Inferior parietal cortex (tissue), 1 donor: ENCODE results near the gene LDHA.

ENCODE experiments used
- DNase-seq: peaks from one replicate; pipeline ENCODE4 v3.0.0-alpha.2; 2016; ENCODE audit errors: extremely low spot score

The LDHA gene

DNA sequence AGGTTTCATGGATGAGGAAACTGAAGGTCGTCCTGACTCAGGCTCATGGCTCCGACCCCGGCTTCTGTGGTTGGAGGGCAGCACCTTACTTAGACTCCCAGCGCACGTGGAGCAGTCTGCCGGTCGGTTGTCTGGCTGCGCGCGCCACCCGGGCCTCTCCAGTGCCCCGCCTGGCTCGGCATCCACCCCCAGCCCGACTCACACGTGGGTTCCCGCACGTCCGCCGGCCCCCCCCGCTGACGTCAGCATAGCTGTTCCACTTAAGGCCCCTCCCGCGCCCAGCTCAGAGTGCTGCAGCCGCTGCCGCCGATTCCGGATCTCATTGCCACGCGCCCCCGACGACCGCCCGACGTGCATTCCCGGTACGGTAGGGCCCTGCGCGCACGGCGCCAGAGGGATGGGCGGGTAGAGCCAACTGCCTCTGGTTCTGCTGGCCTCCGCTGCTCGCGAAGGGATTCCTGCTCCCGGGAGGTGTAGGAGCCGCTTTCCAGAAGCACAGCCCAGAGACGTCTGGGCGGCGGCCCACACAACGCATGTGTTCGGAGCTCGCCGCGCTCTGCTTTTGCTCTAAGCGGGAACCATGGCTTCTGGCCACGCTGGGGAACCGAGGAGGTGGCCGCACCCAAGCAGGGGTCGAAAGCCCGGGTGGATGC lies at the start of gene LDHA:
Gene LDHA (plus strand): TSS at position 289 of the 653 bp plus-strand sequence. CDS start 2,280 bp downstream, outside the sequence.
- peak; percentile 78 for DNase-seq

DNA sequence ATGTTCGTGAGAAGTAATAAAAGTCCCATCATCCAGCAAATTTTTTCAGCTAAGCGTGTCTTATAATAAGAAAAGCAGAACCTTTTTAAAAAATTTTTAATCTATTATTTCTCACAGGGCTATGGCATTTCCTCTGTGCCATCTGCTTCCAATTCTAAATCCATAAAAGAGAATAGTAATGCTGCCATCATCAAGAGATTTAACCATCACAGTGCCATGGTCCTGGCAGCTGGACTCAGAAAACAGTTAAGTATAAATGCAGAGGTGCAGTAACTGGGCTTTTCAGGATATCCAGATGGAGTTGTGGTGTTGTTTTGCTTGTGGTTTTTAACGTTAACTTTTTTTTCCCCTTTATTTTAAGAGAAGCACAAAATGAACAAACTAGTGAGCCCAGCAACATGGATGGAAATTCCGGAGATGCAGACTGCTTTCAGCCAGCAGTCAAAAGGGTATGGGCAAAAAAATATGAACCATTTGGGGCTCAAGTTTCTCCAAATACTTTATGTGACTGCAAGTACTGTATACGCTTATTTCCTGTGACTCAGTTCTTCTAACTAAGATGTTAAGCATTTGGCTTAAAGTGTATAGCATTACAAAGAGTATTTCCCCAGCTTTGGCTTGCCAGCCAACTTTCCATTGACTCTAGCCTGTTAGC lies 46.8 kb upstream of the LDHA start:
- DNase-seq = no peak

DNA sequence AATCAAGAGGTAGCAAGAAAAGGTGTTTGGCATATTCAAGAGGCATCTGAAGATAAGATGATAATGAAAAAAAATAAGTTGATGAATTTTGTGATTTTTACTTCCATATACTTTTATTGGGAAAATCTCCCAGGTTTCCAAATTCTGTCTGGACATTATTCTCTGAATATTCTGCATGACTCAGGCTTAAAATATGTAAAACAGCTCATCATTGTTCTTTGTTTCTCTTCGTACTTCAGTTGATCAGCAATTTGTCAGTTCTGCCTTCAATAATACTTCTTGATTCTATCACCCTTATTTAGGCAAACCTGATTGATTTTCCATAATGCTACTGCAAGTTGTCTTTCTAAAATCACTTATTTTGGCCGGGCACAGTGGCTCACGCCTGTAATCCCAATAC lies 41.8 kb upstream of the LDHA start:
- no peak for DNase-seq

DNA sequence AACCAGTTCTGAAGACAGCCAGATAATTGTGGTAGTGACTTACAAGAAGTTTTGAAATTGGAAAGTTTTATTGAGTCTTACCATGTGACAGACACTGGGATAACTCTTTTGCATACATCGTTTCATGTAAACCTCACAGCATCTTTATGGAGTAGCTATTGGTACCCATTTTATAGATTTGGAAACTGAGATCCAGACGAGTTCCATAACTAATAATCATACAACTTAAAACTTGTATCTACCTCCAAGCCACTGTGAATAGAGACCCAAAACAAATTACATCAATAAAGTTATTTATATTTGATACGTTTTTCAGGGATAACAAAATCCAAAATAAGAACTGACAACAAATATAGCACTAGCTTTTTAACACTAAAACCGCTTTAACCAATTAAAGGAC lies 35.7 kb upstream of the LDHA start:
- DNase-seq = no peak

DNA sequence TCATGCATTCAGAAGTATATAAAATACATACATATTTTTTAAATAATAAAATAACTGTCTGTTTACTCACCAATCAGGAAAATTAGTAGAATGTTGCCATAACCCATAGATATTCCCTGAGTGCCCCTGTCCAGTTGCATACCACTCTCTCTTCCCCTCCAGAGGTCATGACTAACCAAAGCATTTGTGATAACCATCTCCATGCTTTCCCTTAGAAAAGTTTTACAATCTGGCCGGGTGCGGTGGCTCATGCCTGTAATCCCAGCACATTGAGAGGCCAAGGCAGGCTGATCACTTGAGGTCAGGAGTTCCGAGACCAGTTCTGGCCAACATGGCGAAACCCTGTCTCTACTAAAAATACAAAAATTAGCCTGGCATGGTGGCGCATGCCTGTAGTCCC lies 33.2 kb upstream of the LDHA start:
- DNase-seq = no peak

DNA sequence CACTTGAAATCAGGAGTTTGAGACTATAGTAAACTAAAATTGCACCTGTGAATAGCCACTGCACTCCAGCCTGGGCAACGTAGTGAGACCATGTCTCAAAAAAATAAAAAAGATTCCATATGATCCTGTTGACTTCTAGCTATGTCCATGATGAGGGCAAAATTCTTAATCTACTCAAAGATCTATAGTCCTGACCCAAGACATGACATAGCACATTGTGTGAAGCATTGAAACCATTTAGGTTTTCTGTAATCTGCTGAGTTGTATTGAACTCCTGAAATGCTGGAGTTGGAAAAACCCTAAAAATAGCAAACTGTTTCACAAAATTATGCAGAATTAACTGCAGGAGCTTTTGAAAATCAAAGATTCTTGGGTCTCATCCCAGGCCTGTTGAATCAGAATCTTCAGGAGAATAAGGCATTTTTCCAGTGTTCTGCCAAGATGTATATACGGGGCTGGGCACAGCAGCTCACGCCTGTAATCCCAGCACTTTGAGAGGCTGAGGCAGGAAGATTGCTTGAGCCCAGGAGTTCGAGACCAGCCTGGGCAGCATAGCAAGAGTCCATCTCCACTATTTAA lies 29.8 kb upstream of the LDHA start:
- DNase-seq = peak; percentile 37

DNA sequence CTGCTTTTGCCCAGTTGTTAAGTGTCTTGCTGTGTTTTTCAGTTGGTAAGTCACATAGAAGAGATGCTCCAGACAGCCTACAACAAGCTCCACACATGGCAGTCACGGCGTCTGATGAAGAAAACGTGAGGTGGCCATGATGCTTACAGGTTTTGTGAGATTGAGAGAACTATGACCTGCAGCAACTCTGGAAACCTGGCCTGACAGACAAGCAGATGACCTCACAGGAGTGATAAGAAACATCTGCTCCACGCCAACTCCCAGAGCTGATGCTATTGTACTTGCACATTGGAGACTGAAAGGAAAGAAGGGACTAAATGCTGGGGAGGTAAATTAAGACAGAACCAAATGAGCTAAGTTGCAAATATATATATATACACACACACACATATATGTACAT lies 28.6 kb upstream of the LDHA start:
- DNase-seq = no peak

DNA sequence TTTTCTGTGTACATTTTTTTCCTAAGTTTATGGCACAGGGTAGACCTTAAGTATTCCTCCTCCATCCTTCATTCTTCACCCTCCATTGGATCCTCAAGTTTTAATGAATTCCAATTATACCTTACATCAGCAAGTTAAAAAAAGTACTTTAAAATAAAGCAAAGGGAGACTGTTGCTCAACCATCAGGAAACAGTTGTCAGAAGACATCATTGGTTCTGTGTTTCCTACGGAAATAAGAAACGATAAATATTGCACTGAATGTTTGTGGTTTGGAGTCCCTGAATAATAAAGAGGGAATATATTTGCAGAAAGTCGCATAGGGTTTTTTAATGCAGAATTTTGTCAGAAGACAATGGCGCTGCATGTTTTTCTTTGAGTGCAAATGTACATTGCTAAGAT lies 28.1 kb upstream of the LDHA start:
- DNase-seq = no peak

DNA sequence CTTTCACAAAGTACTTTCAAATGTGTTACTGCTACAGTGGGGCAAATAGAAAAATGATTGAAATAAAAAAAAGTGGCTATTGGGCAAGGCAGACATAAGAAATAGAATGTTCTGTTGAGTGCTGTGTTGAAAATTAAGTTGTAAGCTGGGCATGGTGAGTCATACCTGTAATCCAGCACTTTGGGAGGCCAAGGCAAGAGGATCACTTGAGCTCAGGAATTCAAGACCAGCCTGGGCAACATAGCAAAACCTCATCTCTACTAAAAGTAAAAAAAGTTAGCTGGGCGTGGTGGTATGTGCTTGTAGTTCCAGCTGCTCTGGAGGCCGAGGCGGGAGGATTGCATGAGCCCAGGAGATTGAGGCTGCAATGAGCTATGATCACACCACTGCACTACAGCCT lies 26.9 kb upstream of the LDHA start:
- no peak for DNase-seq

DNA sequence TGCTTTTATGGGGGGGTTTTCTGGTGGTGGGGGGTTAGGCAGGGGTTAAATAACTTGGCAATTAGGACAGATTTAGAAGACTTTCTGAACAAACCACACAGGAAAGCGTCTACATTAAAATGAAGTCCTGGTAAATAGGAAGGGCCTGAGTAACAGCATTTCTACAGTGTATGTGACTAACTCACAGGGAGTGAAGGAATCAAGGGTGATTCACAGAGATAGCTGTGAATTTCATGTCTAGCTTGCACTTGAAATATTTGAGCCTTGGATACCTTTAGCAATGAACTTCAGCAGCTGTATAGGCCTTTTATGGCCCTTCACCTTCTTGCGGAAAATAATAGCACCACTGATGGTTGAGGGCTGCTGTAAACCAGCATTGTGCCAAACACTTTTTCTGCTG lies 26.1 kb upstream of the LDHA start:
- no peak for DNase-seq

DNA sequence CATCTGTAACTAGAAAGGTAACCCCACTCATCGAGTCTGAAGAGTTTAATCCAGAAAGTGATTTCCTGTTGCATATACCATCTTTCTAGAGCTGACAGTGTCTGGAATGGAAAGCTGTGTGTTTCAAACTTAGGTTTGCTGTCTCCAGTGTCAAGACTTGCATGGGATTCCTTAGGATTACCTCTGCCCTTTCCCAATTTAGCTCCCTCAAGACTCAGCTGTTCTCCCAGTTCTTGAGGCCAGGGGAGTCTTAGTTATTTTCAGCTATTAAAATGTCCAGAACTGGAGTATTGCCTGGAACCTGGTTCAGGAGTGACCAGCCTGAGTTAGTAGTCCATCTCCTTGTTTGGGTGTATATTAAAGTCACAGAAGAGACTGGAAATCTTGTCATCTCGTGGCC lies 25.0 kb upstream of the LDHA start:
- DNase-seq = no peak

DNA sequence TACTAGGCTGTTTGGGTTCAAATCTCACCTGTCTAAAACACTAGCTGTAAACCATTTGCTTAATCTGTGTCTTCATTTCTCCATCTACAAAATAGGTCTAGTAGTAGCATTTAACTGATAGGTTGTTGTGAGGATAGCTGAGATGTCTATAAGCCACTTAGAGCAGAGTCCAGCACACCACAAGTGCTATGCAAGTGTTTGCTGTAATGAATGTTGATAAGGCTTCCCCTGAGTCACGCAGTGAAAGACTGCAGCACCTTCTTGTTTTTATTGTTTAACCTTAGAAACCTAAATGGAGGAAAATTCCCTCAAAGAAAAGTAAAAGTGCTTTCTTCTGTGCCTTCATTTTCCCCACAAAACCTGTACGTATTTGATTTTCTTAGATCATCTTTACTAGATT lies 23.1 kb upstream of the LDHA start:
- DNase-seq = no peak

DNA sequence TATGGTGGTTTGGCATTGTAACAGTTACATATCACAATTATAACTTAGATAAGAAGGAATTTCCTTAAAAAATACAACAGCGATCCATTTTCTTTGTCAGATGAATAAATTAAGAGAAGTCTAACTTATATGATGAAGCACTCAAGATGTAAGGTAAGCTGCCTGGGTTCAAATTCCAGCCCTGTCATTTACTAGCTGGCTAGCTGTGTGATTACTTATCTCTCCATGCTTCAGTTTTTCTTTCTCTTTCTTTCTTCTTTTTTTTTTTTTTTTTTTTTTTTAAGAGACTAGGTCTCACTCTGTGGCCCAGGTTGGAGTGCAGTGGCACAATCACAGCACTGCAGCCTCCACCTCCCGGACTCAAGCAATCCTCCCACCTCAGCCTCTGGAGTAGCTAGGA lies 22.2 kb upstream of the LDHA start:
- no peak for DNase-seq

DNA sequence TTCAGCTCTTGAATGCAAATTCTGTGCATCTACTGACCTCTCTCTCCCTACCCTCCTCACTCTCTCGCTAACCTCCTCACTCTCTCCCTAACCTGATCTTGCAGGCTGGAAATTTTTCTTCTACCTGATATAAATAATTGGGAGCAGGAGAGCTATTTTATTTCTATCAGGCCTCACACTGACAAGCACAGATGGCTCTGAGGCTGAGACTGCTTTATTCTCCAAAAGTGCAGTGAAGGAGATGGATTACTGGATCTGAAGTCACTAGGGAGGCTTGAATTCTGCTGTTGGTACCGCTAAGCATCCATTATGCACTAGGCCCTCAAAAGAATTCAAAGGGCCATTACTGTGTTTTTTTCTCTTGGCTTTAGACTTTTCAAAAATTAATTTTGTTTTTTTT lies 19.4 kb upstream of the LDHA start:
- DNase-seq = no peak

DNA sequence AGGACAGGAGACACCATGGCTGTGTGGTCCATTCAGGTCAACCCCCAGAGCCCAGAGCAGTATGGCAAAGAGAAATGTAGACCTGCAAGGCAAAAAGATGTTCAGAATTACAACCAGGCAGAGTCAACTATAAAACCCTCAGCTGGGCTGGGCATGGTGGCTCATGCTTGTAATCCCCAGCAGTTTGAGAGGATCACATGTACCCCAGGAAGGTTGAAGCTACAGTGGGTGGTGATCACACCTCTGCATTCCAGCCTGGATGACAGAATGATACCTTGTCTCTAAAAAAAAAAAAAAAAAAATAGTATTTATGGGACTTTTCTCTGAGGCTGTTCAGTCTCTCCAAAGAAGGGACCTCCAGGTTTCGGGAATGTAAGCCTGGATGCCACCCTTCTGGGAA lies 18.4 kb upstream of the LDHA start:
- DNase-seq = no peak

DNA sequence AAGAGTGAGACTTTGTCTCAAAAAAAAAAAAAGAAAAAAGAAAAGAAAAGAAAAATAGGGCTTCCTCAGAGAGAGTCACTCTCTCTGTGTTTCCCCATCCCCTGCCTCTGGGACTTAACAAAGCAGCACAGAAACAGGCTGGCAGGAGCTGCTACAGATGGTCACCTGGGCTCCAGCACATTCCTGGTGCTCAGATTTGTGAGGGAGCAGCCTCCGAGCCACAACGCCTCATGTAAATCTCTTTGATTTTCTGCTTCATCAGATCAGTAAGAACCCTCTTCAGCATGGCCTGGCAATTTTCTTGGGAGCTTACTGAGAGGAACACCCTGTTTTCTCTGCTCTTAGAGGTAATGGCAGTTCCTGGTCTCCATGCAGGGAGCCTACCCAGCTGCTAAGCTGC lies 15.2 kb upstream of the LDHA start:
- no peak for DNase-seq

DNA sequence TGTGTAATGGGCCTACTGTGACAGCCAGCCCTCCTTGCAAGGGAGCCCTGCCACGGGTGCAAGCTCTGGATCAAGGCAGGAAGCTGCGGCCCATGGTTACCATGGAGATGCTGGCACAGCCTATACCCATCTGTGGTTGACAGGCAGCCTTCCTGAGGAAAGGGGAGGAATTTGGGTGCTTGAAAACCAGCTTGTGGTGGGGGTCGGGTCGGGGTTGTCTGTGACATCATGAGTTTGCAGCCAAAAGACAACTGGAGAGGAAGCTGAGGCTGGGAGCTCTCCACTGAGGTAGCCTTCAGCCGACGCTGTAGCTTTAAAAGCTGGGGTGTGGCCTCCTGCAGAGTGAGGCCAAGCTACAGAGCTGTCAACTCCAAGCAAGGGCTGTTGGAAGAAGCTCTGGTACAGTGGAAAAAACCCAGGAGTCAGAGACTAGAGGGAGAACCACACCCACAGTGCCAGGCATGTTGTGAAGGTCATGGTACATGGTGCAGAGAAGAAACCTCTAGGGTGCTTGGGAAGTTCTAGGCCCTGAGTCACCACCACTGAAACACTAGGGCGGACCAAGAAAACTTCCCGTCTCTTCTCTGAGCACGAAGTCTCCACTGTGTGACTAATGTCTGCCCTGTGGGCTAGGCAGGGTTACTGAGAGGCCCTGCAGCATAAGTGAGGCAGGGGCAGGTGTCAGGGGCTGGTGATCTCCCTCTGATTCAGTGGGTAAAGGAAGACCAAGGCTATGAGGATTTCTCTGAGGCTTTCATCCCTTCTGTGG lies 10.8 kb upstream of the LDHA start:
- peak; percentile 27 for DNase-seq

DNA sequence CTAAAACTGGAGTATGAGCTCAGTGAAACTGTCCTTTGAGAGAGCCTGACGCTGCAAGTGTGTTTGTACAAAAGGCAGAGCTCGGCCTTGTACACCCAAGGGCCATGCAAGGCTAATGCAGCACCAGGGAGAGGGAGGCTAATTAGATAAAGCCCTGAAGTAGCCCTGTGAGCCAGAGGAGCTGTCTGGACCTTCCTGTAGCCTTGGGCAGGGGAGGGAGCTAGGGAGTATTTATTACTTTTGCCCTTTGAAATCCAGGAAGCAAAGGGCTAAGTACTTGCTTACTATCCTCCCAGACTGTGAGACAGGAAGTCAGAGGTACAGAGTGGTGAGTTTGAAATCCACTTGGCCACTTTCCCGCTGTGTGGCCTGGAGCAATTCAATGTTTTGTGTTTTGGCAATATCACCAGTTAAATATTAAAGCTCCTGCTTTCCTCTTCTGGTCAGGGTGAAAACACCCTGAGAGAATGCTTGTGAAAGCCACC lies 10.2 kb upstream of the LDHA start:
- DNase-seq = peak; percentile 47

DNA sequence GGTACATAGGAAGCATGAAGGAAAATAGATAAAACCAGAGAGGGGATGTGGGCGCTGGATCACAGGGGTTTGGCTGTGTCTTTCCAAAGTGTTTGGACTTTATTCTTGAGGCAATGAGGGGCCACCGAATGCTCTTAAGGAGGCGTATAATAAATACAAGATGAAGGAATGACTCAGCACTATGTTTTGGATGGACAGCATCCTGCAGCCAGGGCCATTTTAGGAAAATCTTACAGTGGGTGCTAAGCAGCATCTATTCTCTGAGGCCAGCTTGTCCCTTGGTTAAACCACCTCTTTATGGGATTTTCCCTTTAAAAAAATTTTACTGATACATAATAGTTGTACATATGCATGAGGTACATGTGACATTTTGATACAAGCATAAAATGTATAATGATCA lies 4.3 kb upstream of the LDHA start:
- DNase-seq = no peak

DNA sequence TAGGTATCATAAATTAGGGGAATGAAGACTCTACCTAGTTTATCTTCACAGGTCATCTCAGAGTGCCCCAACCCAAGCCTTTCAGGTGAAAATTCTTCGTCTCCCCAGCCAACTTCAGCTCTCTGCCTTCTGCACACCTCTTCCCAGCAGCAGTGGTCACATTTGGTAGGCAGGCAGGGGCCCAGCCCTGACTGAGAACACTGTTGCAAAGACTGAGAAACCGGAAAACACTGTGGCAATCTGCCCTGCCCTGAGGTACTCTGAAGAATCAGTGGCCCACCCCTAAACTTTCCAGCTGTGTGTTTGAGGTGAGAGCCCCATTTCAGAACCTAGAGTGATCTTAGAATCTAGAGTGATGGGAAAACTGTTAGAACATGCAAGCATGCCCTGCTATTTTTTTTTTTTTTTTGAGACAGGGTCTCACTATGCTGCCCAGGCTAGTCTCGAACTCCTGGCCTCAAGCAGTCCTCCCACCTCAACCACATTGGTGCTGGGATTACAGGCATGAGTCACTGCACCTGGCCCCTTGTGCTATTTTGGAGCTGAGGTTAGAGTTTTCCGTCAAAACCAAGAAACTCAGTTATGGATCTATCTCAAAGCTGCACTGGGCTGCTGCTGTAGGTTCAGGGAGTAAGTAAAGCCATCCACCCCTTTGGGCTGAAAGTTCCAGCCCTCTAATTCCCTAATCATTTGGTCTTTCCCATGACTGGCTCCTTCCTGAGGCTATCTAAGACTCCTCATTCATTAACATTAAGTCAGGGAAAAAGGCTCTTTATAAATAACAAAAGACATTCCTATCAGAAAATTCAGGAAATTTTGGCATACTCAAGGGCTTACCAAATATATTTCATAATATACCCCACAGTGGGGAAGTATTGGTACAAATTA lies 1.7 kb upstream of the LDHA start:
- no peak for DNase-seq

DNA sequence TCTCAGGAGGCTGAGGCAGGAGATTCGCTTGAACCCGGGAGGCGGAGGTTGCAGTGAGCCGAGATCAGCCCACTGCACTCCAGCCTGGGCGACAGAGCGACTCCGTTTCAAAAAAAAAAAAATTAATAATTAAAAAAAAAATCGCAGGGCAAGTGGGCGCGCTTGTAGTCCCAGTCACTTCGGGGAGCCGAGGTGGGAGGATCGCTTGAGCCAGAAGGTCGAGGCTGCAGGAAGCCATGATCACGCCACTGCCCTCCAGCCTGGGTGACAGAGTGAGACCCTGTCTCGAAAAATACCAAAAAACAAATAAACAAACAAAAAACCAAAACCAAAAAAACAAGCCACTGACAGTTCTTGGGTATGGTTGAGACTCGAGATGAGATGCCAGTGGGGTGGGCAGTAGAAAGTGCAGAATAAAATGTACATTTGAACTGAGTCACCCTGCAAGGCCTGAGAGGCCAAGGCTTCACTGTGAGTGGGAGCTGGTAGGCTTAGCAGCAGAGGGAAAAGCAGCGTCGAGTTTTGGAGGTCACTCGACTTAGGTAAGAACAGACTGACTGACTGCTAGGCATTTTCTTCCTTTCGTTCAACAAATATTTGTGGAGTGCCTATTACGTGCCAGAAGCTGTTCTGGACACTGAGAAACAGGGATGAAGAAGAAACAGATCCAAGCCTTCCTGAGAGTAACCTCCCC lies 635 bp upstream of the LDHA start:
- no peak for DNase-seq
